Calu3 (cell line): ENCODE data around the gene TMIGD1. TPM values are rescaled to one million over a fixed set of nuclear protein-coding genes. Genes with fewer than 3 reads are reported as not detected.
"Not testable (repeated sequence)": the region's sequence is repeated elsewhere in the genome, so short reads cannot be mapped to it uniquely, and the experiment has no call there.

Source experiments
- BruUV-seq: library from RNA; stranded (reverse); fragments of 400-500 nt; replicated peaks from 2 replicates; lab custom pipeline; 2021; lab: Mats Ljungman, UMichigan
- CTCF ChIA-PET: fragments of 300-600 bp; sonication (Branson Sonifier 250); formaldehyde crosslinking; loops from one replicate; lab custom pipeline; 2022; ENCODE audit warnings: antibody characterized with exemption; lab: Charles Lee
- DNase-seq: peaks from one replicate; pipeline ENCODE4 v3.0.0; 2022
- H3K27ac Mint-ChIP-seq: one replicate; pipeline ENCODE4 v1.8.0; 2022; ENCODE audit warnings: mixed read lengths; ENCODE audit not compliant: unreplicated experiment
- H3K27me3 Mint-ChIP-seq: one replicate; pipeline ENCODE4 v1.8.0; 2022; ENCODE audit warnings: mixed read lengths; ENCODE audit not compliant: unreplicated experiment
- H3K36me3 Mint-ChIP-seq: one replicate; pipeline ENCODE4 v1.8.0; 2022; ENCODE audit warnings: mild to moderate bottlenecking, moderate library complexity, mixed read lengths; ENCODE audit not compliant: insufficient read depth, unreplicated experiment
- H3K4me1 Mint-ChIP-seq: one replicate; pipeline ENCODE4 v1.8.0; 2022; ENCODE audit warnings: mild to moderate bottlenecking, low read depth, mixed read lengths; ENCODE audit not compliant: unreplicated experiment
- H3K4me3 Mint-ChIP-seq: one replicate; pipeline ENCODE4 v1.8.0; 2022; ENCODE audit warnings: mild to moderate bottlenecking, low read depth, moderate library complexity, mixed read lengths; ENCODE audit not compliant: unreplicated experiment
- H3K9me3 Mint-ChIP-seq: one replicate; pipeline ENCODE4 v1.8.0; 2022; ENCODE audit warnings: low read depth, mixed read lengths; ENCODE audit not compliant: unreplicated experiment
- CTCF ChIP-seq: fragments of 200-600 bp; IDR thresholded peaks from one replicate; pipeline ENCODE4 v1.8.0; 2022; ENCODE audit warnings: antibody characterized with exemption; ENCODE audit not compliant: unreplicated experiment
- intact Hi-C: fragments of 100-400 bp; cut with micrococcal nuclease; formaldehyde crosslinking; loops from one replicate; pipeline ENCODE4 v1.10.0; 2022; ENCODE audit not compliant: unreplicated experiment
- total RNA-seq: library from RNA; stranded (reverse); gene quantifications from 2 replicates; pipeline ENCODE4 v1.2.3, GENCODE V29; 2022

Gene TMIGD1
- total RNA-seq, 1 experiment from 2014 or later, result not detected

DNA sequence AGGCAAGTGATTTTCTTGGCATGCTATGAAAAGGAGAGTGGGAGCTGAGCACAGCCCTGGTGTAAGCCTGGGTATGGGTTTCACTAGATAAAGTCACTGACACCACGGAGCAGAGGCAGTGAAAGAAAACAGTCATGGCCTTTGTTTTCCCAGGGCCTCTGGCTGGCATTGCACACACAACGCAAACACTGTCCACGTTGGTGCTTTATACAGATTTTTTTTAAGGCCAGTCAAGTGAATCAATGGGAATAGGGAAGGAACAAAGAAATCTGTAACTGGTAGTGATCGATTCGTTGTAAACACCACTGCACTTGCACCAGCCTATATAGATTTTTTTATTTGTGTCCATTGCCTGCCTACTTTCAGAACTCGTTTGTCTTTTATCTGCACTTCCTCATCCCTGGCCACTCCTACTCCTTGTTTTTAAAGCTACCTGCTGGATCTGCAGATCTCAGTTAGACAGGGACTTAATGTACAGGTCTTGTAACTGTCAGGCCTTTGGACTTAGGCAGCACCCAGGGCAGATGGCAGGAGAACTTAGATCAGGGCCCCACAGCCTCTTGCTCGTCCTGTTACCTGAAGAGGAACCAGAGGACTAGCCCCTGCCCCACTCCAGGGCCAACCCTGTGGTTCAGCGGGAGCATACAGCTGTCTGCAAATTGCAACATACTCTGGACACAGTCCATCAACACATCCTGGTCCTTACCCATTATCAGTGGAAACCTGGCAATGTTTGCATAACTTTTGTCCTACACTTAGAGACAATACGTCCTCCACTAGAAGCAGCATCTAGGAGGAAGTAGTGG, 10.6 kb upstream of the TMIGD1 start:
- no peaks in the 10 kb centered on the region for H3K27me3 Mint-ChIP-seq
- H3K4me1 Mint-ChIP-seq, result peaks cover 35% of the 10 kb centered on the region
- intact Hi-C loops, result loop anchor here (2.0 to 10.0 kb wide), 2 partner anchors 36 to 90 kb away; no protein-coding TSS in a partner anchor
- H3K9me3 Mint-ChIP-seq, result no peaks in the 10 kb centered on the region
- DNase-seq, result peak; percentile 61
- peak overlapping the region; percentile 49 for H3K4me3 Mint-ChIP-seq
- H3K36me3 Mint-ChIP-seq, result no peaks in the 10 kb centered on the region
- TF ChIP-seq CTCF, result no peak
- peak overlapping the region; percentile 80 for H3K27ac Mint-ChIP-seq
- CTCF ChIA-PET, result interaction anchor here (0.5 to 1.9 kb wide), 6 partner anchors 8 to 480 kb away, joined by 3 to 7 read pairs (median 4); partner anchors contain the start of gene CRLF3
- no TSS peak for BruUV-seq

DNA sequence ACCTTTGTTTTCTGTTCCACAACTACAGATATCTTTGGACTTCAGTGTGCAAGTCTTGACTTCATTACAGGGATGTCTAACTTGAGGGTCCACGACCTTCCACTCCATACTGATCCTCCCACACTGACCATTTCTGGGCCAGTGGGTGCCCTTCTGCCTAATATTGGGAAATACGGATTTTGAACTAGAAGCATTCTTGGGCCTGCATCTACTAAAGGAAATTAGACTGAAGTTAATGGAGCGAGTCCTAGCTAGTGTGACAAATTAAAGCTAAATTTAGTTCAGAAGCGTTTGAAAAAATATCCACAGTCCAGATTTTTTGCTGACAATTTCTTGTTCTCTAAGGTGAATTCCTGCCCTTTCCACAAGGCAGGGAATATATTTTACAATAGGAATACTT, 9.9 kb upstream of the TMIGD1 start:
- CTCF ChIA-PET, result interaction anchor here (1.6 to 1.9 kb wide), 3 partner anchors 20 to 62 kb away, joined by 3 to 7 read pairs (median 5); no protein-coding TSS in a partner anchor
- H3K9me3 Mint-ChIP-seq, result no peaks in the 10 kb centered on the region
- H3K4me3 Mint-ChIP-seq, result peak overlapping the region; percentile 49
- no peaks in the 10 kb centered on the region for H3K36me3 Mint-ChIP-seq
- BruUV-seq, result no TSS peak
- no peak for TF ChIP-seq CTCF
- intact Hi-C loops, result loop anchor here (2.0 to 10.0 kb wide), 2 partner anchors 37 to 91 kb away; no protein-coding TSS in a partner anchor
- H3K27ac Mint-ChIP-seq, result peak overlapping the region; percentile 80
- H3K4me1 Mint-ChIP-seq, result peaks cover 35% of the 10 kb centered on the region
- no peaks in the 10 kb centered on the region for H3K27me3 Mint-ChIP-seq
- DNase-seq, result no peak

GRCh38 chr17:30343244-30343643, 9.4 kb upstream of the TMIGD1 start:
- not testable (repeated sequence) for H3K27ac Mint-ChIP-seq

GRCh38 chr17:30341703-30342249, 7.9 kb upstream of the TMIGD1 start:
- no TSS peak for BruUV-seq
- no peak overlapping the region for H3K4me3 Mint-ChIP-seq
- TF ChIP-seq CTCF, result no peak
- no peak for DNase-seq
- H3K27me3 Mint-ChIP-seq, result no peaks in the 10 kb centered on the region
- no peak overlapping the region for H3K27ac Mint-ChIP-seq
- no peaks in the 10 kb centered on the region for H3K9me3 Mint-ChIP-seq
- H3K4me1 Mint-ChIP-seq, result peaks cover 35% of the 10 kb centered on the region
- CTCF ChIA-PET, result no interaction called here
- intact Hi-C loops, result loop anchor here (10.0 kb wide), 1 partner anchor 93 kb away; no protein-coding TSS in a partner anchor
- H3K36me3 Mint-ChIP-seq, result no peaks in the 10 kb centered on the region

More at GRCh38 chr17:30343244-30343643, 9.4 kb upstream of the TMIGD1 start:
- intact Hi-C loops, result loop anchor here (10.0 kb wide), 1 partner anchor 92 kb away; no protein-coding TSS in a partner anchor
- H3K27me3 Mint-ChIP-seq, H3K36me3 Mint-ChIP-seq, H3K9me3 Mint-ChIP-seq, DNase-seq, H3K4me3 Mint-ChIP-seq, BruUV-seq, CTCF ChIA-PET: not testable (repeated sequence)
- peaks cover 35% of the 10 kb centered on the region for H3K4me1 Mint-ChIP-seq
